ENCODE data around the gene CDK2AP2.
"Not testable (repeated sequence)": the region's sequence is repeated elsewhere in the genome, so short reads cannot be mapped to it uniquely, and the experiment has no call there.

CDK2AP2 gene, protein sequence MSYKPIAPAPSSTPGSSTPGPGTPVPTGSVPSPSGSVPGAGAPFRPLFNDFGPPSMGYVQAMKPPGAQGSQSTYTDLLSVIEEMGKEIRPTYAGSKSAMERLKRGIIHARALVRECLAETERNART

DNA sequence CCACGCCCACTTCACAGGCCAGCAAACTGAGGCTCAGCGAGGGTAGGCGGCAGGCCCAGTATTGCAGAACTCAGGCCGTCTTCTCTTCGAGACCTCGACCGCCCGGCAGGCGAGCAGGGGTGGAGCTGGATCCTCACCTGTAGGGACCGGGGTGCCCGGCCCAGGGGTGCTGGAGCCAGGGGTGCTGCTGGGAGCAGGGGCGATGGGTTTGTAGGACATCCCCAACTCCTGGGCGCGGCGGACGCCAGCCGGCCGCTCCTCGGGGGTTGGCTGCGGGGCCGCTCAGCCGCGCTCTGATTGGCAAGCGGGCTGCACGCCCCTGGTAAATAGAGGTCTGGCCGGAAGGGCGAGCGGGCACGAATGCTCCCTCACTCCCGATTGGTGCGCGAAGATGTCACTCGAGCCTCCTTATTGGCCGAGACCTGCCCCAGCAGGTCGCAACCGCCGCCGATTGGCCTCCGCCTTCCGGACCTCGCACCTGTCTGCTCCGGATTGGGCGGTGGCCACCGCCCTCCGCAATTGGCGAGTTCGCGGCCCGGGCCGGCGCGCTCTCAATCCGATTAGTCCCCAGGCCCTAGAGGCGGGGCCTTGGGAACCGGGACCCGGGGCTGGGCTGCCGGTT, at the start of gene CDK2AP2:
CDK2AP2 (minus strand) TSS at position 299 of the 622 bp plus-strand sequence; CDS start at position 219, 80 bp downstream.
- peak; percentile 99 for DNase-seq (ENCODE audit: low read depth, low spot score)

DNA sequence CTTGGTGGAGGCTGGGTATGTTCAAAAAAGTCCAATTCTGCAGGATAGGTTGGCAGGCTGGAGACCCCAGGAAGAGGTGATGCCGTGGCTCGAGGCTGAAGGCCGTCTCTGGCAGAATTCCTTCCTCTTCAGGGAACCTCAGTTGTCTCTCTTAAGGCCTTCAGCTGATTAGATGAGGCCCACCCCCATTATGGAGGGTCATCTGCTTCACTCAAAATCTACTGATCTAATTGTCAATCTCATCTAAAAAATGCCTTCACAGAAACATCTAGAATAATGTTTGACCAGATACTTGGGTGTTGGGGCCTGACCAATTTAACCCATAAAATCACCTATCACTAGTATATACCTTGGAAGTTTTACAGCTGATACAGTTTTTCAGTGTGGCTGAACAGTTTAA, 48.3 kb upstream of the CDK2AP2 start:
- DNase-seq (ENCODE audit: low read depth, low spot score), result no peak

More for the DNA sequence above, at the start of gene CDK2AP2:
- peak within 1 kb of the TSS; percentile 98 for H3K27ac ChIP-seq

DNA sequence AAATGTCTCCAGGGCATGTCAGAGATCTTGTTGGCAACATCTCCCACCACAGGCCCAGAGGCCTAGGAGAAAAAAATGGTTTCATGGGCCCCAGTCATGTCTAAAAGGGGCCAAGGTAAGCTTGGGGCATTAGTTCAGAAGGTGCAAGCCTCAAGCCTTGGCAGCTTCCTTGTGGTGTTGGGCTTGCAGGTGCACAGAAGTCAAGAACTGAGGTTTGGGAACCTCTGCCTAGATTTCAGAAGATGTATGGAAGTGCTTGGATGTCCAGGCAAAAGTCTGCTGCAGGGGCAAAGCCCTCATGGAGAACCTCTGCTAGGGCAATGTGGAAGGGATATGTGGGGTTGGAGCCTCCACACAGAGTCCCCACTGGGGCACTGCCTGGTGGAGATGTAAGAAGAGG, 43.7 kb upstream of the CDK2AP2 start:
- not testable (repeated sequence) for DNase-seq (ENCODE audit: low read depth, low spot score); H3K27ac ChIP-seq

More for the DNA sequence above, 48.3 kb upstream of the CDK2AP2 start:
- no peak overlapping the region for H3K27ac ChIP-seq

DNA sequence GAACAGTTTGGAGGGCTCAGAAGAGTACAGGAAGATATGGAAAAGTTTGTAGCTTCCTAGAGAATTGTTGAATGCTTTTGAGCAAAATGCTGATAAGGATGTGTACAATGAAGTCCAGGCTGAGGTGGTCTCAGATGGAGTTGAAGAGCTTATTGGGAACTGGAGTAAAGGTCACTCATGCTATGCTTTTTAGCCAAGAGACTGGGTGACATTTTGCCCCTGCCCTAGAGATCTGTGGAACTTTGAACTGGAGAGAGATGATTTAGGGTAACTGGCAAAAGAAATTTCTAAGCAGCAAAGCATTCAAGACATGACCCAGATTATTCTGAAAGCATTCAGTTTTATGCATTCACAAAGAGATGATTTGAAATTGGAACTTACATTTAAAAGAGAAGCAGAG, 43.2 kb upstream of the CDK2AP2 start:
- no peak for DNase-seq (ENCODE audit: low read depth, low spot score)
- no peak overlapping the region for H3K27ac ChIP-seq

DNA sequence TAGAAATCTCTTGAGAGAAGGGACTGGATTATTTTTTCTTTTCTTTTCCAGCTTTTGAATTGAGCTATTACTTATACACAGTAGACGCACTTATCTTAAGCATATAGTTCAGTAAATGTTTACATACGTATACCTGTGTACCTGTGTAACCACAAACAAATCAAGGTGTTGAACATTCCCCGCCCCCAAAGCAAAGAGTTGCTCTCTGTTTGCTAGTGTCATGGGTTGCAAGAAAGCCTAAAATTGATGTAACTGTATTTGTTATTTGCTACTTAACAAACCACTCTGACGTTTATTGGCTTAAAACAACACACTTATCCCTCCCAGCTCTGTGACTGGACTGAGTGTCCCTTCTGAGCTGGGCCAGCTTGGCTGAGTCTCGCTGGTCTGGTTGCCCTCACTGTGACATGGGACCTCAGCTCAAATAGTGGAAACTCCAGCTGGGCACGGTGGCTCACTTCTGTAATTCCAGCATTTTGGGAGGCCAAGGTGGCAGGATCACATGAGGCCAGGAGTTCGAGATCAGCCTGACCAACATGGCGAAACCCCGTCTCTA, 40.7 kb upstream of the CDK2AP2 start:
- no peak for DNase-seq (ENCODE audit: low read depth, low spot score)
- no peak overlapping the region for H3K27ac ChIP-seq

DNA sequence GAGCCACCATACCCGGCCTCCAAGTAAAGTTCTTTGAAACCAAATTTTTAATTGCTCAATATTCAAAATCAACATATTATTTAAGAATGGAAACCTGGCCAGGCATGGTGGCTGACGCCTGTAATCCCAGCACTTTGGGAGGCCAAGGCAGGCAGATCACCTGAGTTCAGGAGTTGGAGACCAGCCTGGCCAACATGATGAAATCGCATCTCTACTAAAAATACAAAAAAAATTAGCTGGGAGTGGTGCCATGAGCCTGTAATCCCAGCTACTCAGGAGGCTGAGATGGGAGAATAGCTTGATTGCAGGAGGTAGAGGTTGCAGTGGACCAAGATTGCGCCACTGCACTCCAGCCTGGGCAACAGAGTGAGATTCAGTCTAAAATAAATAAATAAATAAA, 40.1 kb upstream of the CDK2AP2 start:
- H3K27ac ChIP-seq; DNase-seq (ENCODE audit: low read depth, low spot score): not testable (repeated sequence)

DNA sequence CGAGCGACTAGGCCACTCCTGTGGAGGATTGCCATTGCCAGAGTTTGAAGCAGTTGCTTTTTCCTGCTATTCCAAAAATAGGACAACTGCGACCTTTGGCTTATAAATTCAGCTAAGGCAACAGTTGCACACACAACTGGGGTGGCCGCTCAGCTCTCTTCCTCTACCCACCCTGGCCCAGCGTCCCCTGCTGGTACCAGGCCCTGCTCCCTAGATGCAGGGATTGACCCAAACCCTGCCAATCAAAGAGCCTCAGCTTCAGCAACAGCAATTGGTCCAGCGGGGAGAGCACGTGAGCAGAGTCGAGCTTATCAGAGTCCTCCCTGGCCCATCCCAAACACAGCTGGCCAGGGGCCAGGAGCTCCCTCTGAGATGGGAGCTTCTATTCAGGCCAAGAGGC, 37.3 kb upstream of the CDK2AP2 start:
- H3K27ac ChIP-seq, result no peak overlapping the region
- no peak for DNase-seq (ENCODE audit: low read depth, low spot score)

DNA sequence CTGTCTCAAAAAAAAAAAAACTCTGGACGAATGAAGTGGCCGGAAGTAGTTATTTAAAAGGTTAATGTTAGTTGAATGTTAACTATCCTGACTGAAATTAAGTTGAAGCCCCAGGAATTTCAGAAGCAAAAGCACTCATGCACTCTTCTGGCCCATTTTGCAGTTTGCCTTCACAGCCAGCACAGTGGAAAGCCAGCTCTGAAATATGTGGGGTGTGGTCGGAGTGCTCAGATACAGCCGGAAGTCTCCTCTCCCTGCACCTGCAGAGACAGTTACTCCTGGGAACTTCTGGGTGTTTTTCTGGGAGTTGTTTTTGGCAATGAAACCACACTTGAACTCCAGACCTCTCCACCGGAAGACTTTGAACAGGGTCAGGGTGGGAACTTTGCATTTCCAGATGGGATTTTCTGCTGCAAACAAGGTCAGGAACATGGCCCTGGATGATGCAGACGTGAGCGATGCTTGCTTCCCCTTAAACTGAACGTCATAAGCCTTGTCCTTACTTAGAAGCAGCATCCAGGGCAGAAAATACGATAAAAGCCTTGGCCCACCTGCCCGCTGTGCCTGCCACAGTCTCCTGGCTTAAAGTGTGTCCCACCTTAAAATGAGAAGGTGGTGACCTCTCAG, 36.8 kb upstream of the CDK2AP2 start:
- DNase-seq (ENCODE audit: low read depth, low spot score), result no peak
- H3K27ac ChIP-seq, result no peak overlapping the region

DNA sequence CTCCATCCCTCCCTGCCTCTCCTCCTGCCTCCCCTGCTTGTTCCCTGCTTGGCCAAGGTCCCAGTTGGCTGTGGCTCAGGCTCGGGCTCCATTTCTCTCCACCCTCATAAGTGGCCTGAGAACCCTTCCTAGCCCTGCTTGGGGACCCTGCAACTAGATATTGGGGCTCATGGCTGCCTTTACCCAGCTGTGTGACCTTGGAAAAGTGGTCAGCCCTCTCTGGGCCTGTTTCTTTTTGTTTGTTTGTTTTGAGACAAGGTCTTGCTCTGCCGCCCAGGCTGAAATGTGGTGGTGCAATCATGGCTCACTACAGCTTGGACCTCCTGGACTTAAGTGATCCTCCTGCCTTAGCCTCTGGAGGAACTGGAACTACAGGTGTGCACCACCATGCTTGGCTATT, 35.6 kb upstream of the CDK2AP2 start:
- no peak overlapping the region for H3K27ac ChIP-seq
- no peak for DNase-seq (ENCODE audit: low read depth, low spot score)

DNA sequence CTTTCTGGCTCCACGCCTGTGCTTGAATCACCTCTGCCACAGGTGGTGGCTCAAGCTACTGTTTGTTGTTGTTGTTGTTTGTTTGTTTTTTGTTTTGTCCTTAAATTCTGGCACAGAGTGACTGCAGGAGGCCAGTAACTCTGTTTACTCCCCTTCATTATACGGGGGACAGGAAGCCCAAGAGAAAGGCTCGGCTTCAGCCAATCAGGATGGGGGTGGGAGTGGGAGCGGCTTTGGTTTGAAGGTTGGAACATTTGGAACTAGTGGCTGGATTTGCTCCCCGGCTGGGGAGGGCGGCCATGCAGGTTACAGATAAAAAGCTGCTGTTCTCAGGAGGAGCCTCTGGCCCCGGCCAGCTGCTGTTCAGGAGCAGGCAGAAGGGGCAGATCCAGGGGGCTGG, 35.0 kb upstream of the CDK2AP2 start:
- DNase-seq (ENCODE audit: low read depth, low spot score), result no peak
- no peak overlapping the region for H3K27ac ChIP-seq

DNA sequence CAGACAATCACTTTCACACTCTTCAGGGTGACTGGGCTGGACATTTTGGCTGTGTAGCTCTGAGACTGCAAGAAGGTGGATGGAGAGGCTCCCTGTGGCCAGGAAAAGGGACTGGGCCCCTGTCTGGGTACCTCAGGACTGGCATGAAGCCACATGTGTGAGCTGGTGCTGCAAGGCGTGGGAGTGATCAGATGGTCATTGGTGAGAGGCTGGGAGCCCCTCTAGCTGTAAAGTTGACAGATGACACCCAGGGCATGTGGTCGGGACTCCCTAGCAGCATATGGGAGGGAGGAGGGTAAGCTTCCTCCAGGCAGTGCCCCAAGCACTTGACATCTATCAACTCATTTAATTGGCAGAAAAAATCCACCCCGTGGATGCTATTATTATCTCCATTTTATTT, 34.2 kb upstream of the CDK2AP2 start:
- DNase-seq (ENCODE audit: low read depth, low spot score), result no peak
- H3K27ac ChIP-seq, result no peak overlapping the region

DNA sequence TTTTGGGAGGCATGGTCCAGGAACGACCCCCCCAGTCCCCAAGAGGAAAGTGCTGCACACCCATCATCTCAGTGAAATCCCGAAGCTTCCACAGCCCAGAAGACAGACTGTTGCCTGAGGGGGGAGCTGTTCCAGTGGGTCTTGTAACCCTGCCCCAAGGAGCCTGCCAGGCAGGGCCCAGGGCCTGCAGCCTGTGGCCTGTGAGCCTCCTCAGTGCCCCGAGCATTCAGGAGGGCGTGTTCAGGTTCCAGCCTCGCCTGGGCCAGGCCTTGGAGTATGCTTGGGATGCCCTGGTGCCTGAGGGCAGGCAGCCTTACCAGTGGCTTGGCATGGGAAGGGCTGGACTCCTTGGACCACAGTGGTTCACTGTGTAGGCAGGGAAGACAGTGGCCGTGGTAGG, 33.2 kb upstream of the CDK2AP2 start:
- no peak for DNase-seq (ENCODE audit: low read depth, low spot score)
- no peak overlapping the region for H3K27ac ChIP-seq

DNA sequence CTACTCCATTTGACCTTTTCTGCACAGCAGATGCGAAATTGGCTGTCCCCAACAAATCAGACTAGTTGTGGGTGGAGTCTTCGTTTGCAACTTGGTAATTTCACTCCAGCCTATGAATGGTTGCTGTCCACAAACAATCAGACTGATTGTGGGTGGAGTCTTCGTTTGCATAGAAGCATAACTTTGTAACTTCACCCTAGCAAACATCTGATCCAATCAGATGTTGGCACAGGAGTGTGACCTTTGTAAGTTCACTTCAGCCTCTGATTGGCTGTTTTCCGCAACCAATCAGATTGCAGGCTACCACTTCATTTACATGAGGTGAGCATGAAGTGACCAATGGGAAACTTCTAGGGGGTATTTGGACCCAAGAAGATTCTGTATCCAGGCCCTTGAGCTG, 31.6 kb upstream of the CDK2AP2 start:
- H3K27ac ChIP-seq, result no peak overlapping the region
- DNase-seq (ENCODE audit: low read depth, low spot score), result no peak

DNA sequence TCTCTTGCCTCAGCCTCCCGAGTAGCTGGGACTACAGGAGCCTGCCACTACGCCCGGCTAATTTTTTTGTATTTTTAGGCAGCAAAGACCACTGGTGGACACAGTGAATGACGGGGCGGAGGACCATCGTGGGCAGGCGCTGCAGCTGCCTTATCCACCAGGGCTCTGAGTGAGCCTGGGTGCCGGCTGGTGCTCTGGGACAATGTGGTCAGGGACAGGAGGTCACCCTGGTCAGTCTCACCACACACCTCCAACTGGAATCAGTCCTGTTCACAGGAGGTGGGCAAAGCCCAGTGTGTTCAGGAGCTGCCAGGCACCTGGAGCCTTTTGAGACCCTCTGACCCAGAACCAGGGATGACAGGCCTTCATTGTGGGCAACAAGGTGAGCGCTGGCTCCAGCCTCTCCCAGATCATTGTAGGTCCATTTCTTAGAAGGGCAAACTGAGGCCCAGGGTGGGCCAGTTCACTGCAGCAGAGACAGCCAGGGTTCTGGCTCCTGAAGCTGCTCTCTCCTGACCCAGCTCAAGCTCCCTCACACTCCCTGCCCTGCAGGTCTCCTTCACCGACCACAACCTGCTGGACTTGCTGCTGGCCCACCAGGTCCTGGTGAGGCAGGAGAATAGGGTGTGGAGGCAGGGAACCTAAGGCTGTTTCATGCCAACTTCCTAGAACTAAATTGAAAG, 31.0 kb upstream of the CDK2AP2 start:
- no peak overlapping the region for H3K27ac ChIP-seq
- DNase-seq (ENCODE audit: low read depth, low spot score), result no peak

DNA sequence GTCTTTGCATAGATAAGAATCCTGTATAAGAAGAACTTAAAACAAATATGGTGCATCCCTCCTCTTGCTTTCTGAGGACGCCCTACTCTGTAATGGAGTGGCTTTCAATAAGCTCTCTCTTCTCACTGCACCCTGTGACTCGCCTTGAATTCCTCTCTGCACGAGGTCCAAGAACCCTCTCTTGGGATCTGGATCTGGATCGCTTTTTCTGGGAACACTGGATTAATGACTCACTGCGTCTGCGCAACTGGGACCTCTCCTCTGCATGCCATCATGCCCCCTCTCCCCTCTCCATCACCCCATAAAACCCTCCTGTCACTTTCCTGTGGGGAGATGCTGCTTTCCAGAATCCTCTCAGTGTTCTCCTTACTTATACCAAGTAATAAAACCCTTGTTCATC, 30.3 kb upstream of the CDK2AP2 start:
- DNase-seq (ENCODE audit: low read depth, low spot score), result no peak
- H3K27ac ChIP-seq, result no peak overlapping the region

DNA sequence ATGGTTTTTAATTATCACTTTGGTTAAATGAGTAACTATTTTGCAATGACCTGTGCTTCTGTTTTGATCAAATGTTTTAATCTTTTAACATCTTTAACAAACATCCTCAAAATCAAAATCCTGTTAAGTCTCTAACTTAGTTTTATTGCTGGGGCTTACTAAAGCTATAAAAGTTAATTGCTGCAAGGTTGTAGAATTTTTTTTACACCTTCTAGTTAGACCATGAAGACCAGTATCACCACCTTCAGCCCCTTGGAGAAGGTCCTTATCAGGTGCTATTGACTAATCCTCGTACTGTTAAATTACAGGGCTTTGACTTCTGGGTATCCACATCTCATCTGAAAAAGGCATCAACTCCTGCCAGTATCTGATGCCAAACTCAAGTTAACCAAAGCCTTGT, 27.6 kb upstream of the CDK2AP2 start:
- DNase-seq (ENCODE audit: low read depth, low spot score), result no peak
- no peak overlapping the region for H3K27ac ChIP-seq

DNA sequence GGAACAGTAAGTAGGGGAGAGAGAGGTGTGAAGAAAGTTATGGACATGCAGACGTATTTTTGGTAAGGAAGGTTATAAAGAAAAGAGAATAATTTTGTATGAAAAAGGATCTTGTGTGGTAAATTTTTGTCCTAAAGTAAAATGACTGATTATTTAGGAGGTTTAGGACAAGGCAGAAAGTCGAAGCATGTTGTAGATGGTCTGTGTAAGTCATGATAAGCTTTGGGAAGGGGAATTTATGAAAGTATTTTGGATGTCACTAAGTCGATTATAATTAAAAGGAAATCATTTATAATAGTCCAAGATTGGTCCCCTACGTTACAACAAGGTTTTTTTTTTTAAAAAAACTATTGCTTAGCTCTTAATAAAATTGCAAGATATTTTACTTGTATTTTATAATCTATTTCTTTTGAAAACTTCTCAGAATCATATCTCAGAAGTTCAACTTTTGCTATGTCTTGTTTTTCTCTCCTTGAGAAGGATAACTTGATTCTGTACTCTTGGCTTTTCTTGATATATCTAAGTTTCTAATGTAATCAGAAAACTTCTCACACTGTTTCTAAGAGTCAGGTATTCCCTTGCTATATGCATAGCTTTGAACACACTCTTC, 26.2 kb upstream of the CDK2AP2 start:
- H3K27ac ChIP-seq, result no peak overlapping the region
- no peak for DNase-seq (ENCODE audit: low read depth, low spot score)

DNA sequence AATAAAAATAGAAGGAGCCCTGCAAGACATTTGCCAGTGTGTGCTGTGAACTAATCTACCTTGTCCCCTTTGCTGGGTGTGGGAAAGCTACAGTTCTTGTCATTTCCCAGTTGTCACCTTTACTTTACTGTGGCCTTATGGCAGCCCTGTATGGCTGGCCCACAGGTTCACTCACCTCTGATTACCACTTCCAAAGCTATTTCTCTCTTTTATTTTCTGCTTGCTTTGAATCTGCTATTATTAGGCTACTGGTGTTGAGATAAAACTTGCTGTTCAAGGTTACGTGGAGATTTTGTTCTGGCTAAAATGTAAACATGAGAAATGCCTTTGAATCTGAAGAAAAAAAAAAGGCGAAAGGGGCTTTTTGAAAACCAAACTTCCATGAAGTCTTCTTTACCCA, 24.9 kb upstream of the CDK2AP2 start:
- no peak for DNase-seq (ENCODE audit: low read depth, low spot score)
- no peak overlapping the region for H3K27ac ChIP-seq

DNA sequence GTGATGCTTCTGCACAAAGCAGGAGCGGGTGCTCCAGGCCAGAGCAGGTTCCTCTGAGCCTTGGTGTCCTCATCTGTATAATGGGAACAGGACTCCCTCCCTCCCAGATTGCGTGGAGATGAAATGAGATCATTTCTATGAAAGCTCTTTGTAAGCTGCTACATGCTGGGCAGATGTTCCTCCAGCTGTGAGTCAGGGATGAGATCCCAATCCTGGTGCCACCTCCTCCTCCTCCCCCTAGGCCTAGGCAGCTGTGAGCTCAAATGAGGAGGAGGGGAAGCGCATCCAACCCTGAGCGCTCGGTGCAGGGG, 22.3 kb upstream of the CDK2AP2 start:
- no peak overlapping the region for H3K27ac ChIP-seq
- no peak for DNase-seq (ENCODE audit: low read depth, low spot score)

DNA sequence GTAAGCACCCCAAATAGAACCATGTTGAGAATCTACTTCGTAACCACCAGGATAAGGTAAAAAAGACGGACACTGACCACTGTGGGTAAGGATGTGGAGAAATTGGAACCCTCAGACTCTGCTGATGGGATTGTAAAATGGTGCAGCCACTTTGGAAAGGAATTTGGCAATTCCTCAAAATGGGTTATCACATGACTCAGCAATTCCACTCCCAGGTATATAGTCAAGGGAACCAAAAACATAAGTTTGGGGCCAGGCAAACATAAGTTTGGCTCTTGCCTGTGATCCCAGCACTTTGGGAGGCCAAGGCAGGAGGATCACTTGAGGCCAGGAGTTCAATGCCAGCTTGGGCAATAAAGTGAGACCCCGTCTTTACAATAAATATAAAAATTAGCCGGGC, 20.4 kb upstream of the CDK2AP2 start:
- H3K27ac ChIP-seq, result no peak overlapping the region
- DNase-seq (ENCODE audit: low read depth, low spot score), result no peak
